Dedifferentiated amniotic fluid mesenchymal stem cell (primary cell): ENCODE measurements around the gene HCFC1R1.
"Not testable (repeated sequence)": the region's sequence is repeated elsewhere in the genome, so short reads cannot be mapped to it uniquely, and the experiment has no call there.

Experiments
- DNase-seq: peaks from one replicate; pipeline ENCODE4 v3.0.0-alpha.2; 2016; ENCODE audit errors: extremely low spot score

The HCFC1R1 gene

GRCh38 chr16:3023669-3024478 lies at the start of gene HCFC1R1, which contains the start of gene THOC6:
TSS of gene HCFC1R1 (minus strand) at chr16:3023942. CDS start at chr16:3023941, 1 bp downstream.
TSS of gene THOC6 (plus strand) at chr16:3024035. CDS start at chr16:3024327, 292 bp downstream.
- peak; percentile 97 for DNase-seq

GRCh38 chr16:3073448-3073847 lies 49.7 kb upstream of the HCFC1R1 start:
- no peak for DNase-seq

GRCh38 chr16:3072576-3073263 lies 49.0 kb upstream of the HCFC1R1 start:
- DNase-seq, result not testable (repeated sequence)

- not testable (repeated sequence) for DNase-seq
Measured at GRCh38 chr16:3072148-3072547, 48.4 kb upstream of the HCFC1R1 start.

GRCh38 chr16:3071655-3072054 lies 47.9 kb upstream of the HCFC1R1 start:
- no peak for DNase-seq

- DNase-seq, result no peak
Measured at GRCh38 chr16:3070608-3071111, 46.9 kb upstream of the HCFC1R1 start.

- DNase-seq, result not testable (repeated sequence)
Measured at GRCh38 chr16:3069146-3069545, 45.4 kb upstream of the HCFC1R1 start.

GRCh38 chr16:3068487-3068886 lies 44.7 kb upstream of the HCFC1R1 start:
- no peak for DNase-seq

- DNase-seq, result no peak
Measured at GRCh38 chr16:3066440-3066748, 42.7 kb upstream of the HCFC1R1 start.

GRCh38 chr16:3065742-3066439 lies 42.1 kb upstream of the HCFC1R1 start:
- DNase-seq, result no peak

GRCh38 chr16:3065069-3065741 lies 41.5 kb upstream of the HCFC1R1 start, which contains the start of gene IL32:
TSS of gene IL32 (plus strand) at chr16:3065640. CDS start at chr16:3065812, 172 bp downstream.
- peak; percentile 73 for DNase-seq

GRCh38 chr16:3063625-3064386 lies 40.1 kb upstream of the HCFC1R1 start:
- no peak for DNase-seq

- DNase-seq, result no peak
Measured at GRCh38 chr16:3062553-3062952, 38.8 kb upstream of the HCFC1R1 start.

GRCh38 chr16:3060339-3061127 lies 36.8 kb upstream of the HCFC1R1 start:
- DNase-seq, result no peak

- DNase-seq, result no peak
Measured at GRCh38 chr16:3059723-3060242, 36.0 kb upstream of the HCFC1R1 start.

- peak; percentile 73 for DNase-seq
Measured at GRCh38 chr16:3059041-3059722, 35.4 kb upstream of the HCFC1R1 start.

GRCh38 chr16:3058139-3059030 lies 34.6 kb upstream of the HCFC1R1 start:
- no peak for DNase-seq
